CD8-positive, alpha-beta memory T cell (primary cell): ENCODE measurements around the gene AKAP6. TPM values are rescaled to one million over a fixed set of nuclear protein-coding genes. Genes with fewer than 3 reads are reported as not detected.
"Not testable (repeated sequence)": the region's sequence is repeated elsewhere in the genome, so short reads cannot be mapped to it uniquely, and the experiment has no call there.

ENCODE experiments used
- CTCF ChIA-PET: fragments of 350-600 bp; sonication (Branson Sonifier 250); formaldehyde crosslinking; loops from one replicate; lab custom pipeline; 2021; ENCODE audit warnings: antibody characterized with exemption; lab: Charles Lee
- POLR2A ChIA-PET: fragments of 350-600 bp; sonication (Branson Sonifier 250); formaldehyde crosslinking; loops from one replicate; lab custom pipeline; 2021; ENCODE audit warnings: antibody characterized with exemption; lab: Charles Lee
- DNase-seq, 5 donors: peaks; one replicate each; pipeline versions ENCODE4 v3.0.0 to v3.0.0-alpha.2; 2020 to 2022; ENCODE audit warnings: mixed read lengths in 1 of 5
- H3K27ac ChIP-seq: one replicate; pipeline ENCODE4 v1.7.0; 2013; ENCODE audit warnings: low read depth, mild to moderate bottlenecking, low read length, moderate library complexity
- H3K27me3 ChIP-seq: 2 replicates; pipeline ENCODE4 v1.7.0; 2013; ENCODE audit warnings: low read length, mild to moderate bottlenecking; ENCODE audit not compliant: insufficient read depth, poor library complexity, severe bottlenecking
- H3K36me3 ChIP-seq: 2 replicates; pipeline ENCODE4 v1.7.0; 2013; ENCODE audit warnings: mild to moderate bottlenecking, low read length, moderate library complexity; ENCODE audit not compliant: insufficient read depth
- H3K4me1 ChIP-seq: 2 replicates; pipeline ENCODE4 v1.7.0; 2013; ENCODE audit warnings: mild to moderate bottlenecking, low read length, moderate library complexity; ENCODE audit not compliant: insufficient read depth
- H3K4me3 ChIP-seq: 2 replicates; pipeline ENCODE4 v1.7.0; 2013; ENCODE audit warnings: mild to moderate bottlenecking, low read length
- H3K9me3 ChIP-seq: 2 replicates; pipeline ENCODE4 v1.7.0; 2013; ENCODE audit warnings: mild to moderate bottlenecking, low read length
- H3K27ac Mint-ChIP-seq, 8 donors: one replicate each; pipeline ENCODE4 v1.8.0; 2020 to 2021; ENCODE audit warnings: mixed read lengths in 8 of 8, mild to moderate bottlenecking in 6 of 8, inconsistent platforms in 3 of 8, moderate library complexity in 3 of 8
- H3K27me3 Mint-ChIP-seq, 2 donors: one replicate each; pipeline ENCODE4 v1.8.0; 2020 to 2021; ENCODE audit warnings: mixed read lengths in 2 of 2, mild to moderate bottlenecking in 1 of 2, moderate library complexity in 1 of 2
- H3K36me3 Mint-ChIP-seq, 3 donors: one replicate each; pipeline ENCODE4 v1.8.0; 2020 to 2021; ENCODE audit warnings: mixed read lengths in 3 of 3, inconsistent platforms in 1 of 3, mild to moderate bottlenecking in 1 of 3
- H3K4me1 Mint-ChIP-seq, 3 donors: one replicate each; pipeline ENCODE4 v1.8.0; 2020 to 2021; ENCODE audit warnings: mixed read lengths in 3 of 3, inconsistent platforms in 1 of 3, mild to moderate bottlenecking in 1 of 3
- H3K4me3 Mint-ChIP-seq, 7 donors: one replicate each; pipeline ENCODE4 v1.8.0; 2020 to 2021; ENCODE audit warnings: mixed read lengths in 7 of 7, mild to moderate bottlenecking in 6 of 7, moderate library complexity in 4 of 7, inconsistent platforms in 2 of 7
- H3K9me3 Mint-ChIP-seq, 5 donors: one replicate each; pipeline ENCODE4 v1.8.0; 2020 to 2022; ENCODE audit warnings: mixed read lengths in 5 of 5, mild to moderate bottlenecking in 3 of 5, moderate library complexity in 2 of 5, inconsistent platforms in 1 of 5
- polyA plus RNA-seq: library from polyadenylated mRNA; unstranded; fragments of 300-500 nt; fragmentation: Illumina TruSeq; gene quantifications from one replicate; pipeline ENCODE4 v1.2.3, GENCODE V29; 2021
- total RNA-seq, 2 experiments: library from RNA; stranded (reverse); gene quantifications; one replicate each; pipeline ENCODE4 v1.2.3, GENCODE V29; 2021

AKAP6 gene
- total and polyA plus RNA-seq, 3 experiments from 2014 or later, result 0.49 to 1.5 (median 1.4) TPM

DNA sequence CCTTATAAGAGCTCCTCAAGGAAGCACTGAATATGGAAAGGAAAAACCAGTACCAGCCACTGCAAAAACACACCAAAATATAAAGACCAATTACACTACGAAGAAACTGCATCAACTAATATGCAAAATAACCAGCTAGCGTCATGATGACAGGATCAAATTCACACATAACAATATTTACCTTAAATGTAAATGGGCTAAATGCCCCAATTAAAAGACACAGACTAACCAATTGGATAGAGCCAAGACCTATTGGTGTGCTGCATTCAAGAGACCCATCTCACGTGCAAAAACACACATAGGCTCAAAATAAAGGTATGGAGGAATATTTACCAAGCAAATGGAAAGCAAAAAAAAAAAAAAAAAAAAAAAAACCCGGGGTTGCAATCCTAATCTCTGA lies 133.5 kb downstream of the AKAP6 start:
- H3K27me3 ChIP-seq, H3K27me3 Mint-ChIP-seq, DNase-seq, H3K4me1 ChIP-seq, H3K9me3 ChIP-seq, H3K4me3 ChIP-seq, H3K4me3 Mint-ChIP-seq, H3K4me1 Mint-ChIP-seq, CTCF ChIA-PET, POLR2A ChIA-PET, H3K27ac Mint-ChIP-seq, H3K27ac ChIP-seq, H3K36me3 ChIP-seq, H3K36me3 Mint-ChIP-seq: not testable (repeated sequence)
- peaks cover 18 to 26% (median 19%) of the 10 kb centered on the region in 5 donors for H3K9me3 Mint-ChIP-seq

DNA sequence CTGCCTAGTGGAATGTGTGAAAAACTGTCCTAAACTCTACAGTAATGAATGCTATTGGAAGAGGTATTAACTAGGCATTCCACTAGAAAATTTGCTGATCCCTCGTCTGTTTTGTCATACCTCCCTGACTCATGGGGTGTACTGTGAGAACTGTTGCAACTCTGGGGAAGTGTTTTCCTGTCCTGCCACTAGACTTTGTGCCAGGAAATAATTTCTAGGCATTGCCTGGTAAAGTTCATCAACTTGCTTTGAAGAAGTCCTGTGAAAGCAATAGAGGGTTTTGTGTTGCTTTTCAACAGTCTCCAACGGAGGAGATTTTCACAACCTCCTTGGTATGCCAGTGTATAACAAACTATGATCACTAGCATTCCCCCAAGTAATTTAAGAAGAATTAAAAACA lies 139.9 kb downstream of the AKAP6 start:
- H3K9me3 ChIP-seq, result no peaks in the 10 kb centered on the region
- H3K27me3 ChIP-seq, result no peaks in the 10 kb centered on the region
- no peak overlapping the region for H3K27ac ChIP-seq
- H3K9me3 Mint-ChIP-seq, result peaks cover 0 to 7% (median 5%) of the 10 kb centered on the region in 5 donors
- no peaks in the 10 kb centered on the region for H3K4me1 ChIP-seq
- POLR2A ChIA-PET, result no interaction called here
- no peaks in the 10 kb centered on the region for H3K27me3 Mint-ChIP-seq
- CTCF ChIA-PET, result no interaction called here
- no peak for DNase-seq
- no peak overlapping the region for H3K27ac Mint-ChIP-seq
- H3K4me3 Mint-ChIP-seq, result no peak overlapping the region
- H3K36me3 ChIP-seq, result no peaks in the 10 kb centered on the region
- H3K4me1 Mint-ChIP-seq, result no peaks in the 10 kb centered on the region
- H3K36me3 Mint-ChIP-seq, result no peaks in the 10 kb centered on the region
- H3K4me3 ChIP-seq, result no peak overlapping the region

DNA sequence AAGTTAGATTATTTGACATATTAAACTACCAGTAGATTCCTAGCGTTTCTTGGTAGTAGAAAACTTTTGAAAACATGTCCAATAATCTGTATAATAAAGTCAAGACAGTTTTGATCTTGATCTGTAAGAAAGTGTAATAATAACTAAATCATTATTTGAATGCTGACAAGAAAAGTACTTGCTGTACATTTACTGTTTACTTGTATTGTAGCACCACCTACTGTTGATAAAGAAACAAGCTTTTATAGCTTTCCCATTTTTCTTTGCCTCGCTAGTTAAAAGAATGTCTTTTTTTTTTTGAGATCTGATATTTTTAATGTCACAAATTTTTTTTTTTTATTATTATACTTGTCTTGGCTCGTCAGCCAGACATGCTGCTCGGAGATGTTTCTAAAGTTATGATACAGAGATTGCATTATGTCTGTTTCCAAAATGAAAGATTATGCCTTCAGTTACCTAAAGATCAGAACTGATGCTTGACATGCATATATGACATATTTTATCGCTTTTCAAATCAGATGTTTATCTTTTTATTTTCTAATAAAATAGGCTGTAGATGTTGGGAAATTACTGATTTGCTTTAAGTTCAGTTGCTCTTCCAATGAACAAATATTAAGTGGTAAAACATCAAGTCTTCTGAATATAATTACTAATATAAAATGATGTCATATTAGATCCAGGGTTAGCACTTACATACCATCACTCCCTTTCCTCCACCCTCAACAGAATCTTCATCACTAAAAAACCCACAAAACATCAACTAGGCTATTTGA lies 140.5 kb downstream of the AKAP6 start:
- Mint-ChIP-seq H3K27me3 (no peaks in the 10 kb centered on the region), H3K36me3 (no peaks in the 10 kb centered on the region), H3K9me3 (peaks cover 0 to 5% (median 4%) of the 10 kb centered on the region in 5 donors), H3K4me1 (no peaks in the 10 kb centered on the region), H3K4me3 (no peak overlapping the region), H3K27ac (no peak overlapping the region)
- Histone ChIP-seq H3K27ac (no peak overlapping the region), H3K4me3 (no peak overlapping the region), H3K27me3 (no peaks in the 10 kb centered on the region), H3K4me1 (no peaks in the 10 kb centered on the region), H3K9me3 (no peaks in the 10 kb centered on the region), H3K36me3 (no peaks in the 10 kb centered on the region)
- DNase-seq, result no peak
- CTCF ChIA-PET, result no interaction called here
- POLR2A ChIA-PET, result no interaction called here

- no peaks in the 10 kb centered on the region for H3K9me3 ChIP-seq
- no peaks in the 10 kb centered on the region for H3K36me3 Mint-ChIP-seq
- H3K27ac ChIP-seq, result no peak overlapping the region
- H3K36me3 ChIP-seq, result no peaks in the 10 kb centered on the region
- no peak overlapping the region for H3K27ac Mint-ChIP-seq
- no peaks in the 10 kb centered on the region for H3K27me3 Mint-ChIP-seq
- no peaks in the 10 kb centered on the region for H3K27me3 ChIP-seq
- no peak overlapping the region for H3K4me3 Mint-ChIP-seq
- ChIA-PET CTCF (interaction anchor here (0.7 kb wide), 1 partner anchor 1894 kb away, joined by 3 read pairs; no protein-coding TSS in a partner anchor), POLR2A (no interaction called here)
- peaks cover 0 to 2% (median 0%) of the 10 kb centered on the region in 5 donors for H3K9me3 Mint-ChIP-seq
- no peaks in the 10 kb centered on the region for H3K4me1 ChIP-seq
- H3K4me3 ChIP-seq, result no peak overlapping the region
- H3K4me1 Mint-ChIP-seq, result no peaks in the 10 kb centered on the region
- DNase-seq, result no peak
These were observed 141.1 kb downstream of the AKAP6 start for GRCh38 chr14:32470161-32470715.

DNA sequence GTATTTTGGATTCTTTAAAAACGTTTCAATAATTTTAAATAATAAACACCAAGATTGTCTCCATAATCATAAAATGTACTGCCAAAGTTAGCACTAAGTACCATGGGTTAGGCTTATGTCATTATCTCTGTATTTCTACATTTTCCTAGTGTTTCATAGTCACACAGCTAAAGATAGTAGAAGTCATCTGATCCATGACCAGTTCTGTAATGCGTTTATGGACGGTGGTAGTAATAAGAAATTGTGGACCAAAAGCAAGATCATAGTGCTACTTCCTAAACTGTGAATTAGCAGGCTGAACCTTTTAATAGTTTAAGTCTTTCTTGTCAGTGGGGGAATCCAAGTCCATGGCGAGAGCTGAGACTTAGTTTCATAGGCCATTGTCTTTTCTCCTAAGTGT lies 142.1 kb downstream of the AKAP6 start:
- H3K4me1 Mint-ChIP-seq, result no peaks in the 10 kb centered on the region
- H3K36me3 ChIP-seq, result no peaks in the 10 kb centered on the region

GRCh38 chr14:32472076-32472475 lies 143.0 kb downstream of the AKAP6 start:
- POLR2A ChIA-PET, result no interaction called here
- CTCF ChIA-PET, result no interaction called here

More for the DNA sequence above, 142.1 kb downstream of the AKAP6 start:
- Mint-ChIP-seq H3K27ac (no peak overlapping the region), H3K9me3 (peaks cover 0 to 2% (median 0%) of the 10 kb centered on the region in 5 donors), H3K4me3 (no peak overlapping the region), H3K27me3 (no peaks in the 10 kb centered on the region), H3K36me3 (no peaks in the 10 kb centered on the region)
- Histone ChIP-seq H3K4me1 (no peaks in the 10 kb centered on the region), H3K9me3 (no peaks in the 10 kb centered on the region), H3K27me3 (no peaks in the 10 kb centered on the region), H3K4me3 (no peak overlapping the region), H3K27ac (no peak overlapping the region)
- no peak for DNase-seq
- ChIA-PET CTCF (no interaction called here), POLR2A (no interaction called here)

GRCh38 chr14:32472512-32473463 lies 143.7 kb downstream of the AKAP6 start:
- no peaks in the 10 kb centered on the region for H3K36me3 Mint-ChIP-seq
- ChIA-PET POLR2A (no interaction called here), CTCF (no interaction called here)
- no peak overlapping the region for H3K27ac ChIP-seq
- H3K27me3 ChIP-seq, result no peaks in the 10 kb centered on the region
- no peak for DNase-seq
- no peak overlapping the region for H3K4me3 ChIP-seq
- no peak overlapping the region for H3K27ac Mint-ChIP-seq
- no peaks in the 10 kb centered on the region for H3K4me1 ChIP-seq
- H3K27me3 Mint-ChIP-seq, result no peaks in the 10 kb centered on the region
- no peak overlapping the region for H3K4me3 Mint-ChIP-seq
- H3K4me1 Mint-ChIP-seq, result no peaks in the 10 kb centered on the region
- no peaks in the 10 kb centered on the region for H3K36me3 ChIP-seq
- no peaks in the 10 kb centered on the region for H3K9me3 Mint-ChIP-seq
- H3K9me3 ChIP-seq, result no peaks in the 10 kb centered on the region

More at GRCh38 chr14:32472076-32472475, 143.0 kb downstream of the AKAP6 start:
- no peak for DNase-seq
- no peaks in the 10 kb centered on the region for H3K4me1 ChIP-seq
- H3K9me3 ChIP-seq, result no peaks in the 10 kb centered on the region
- no peaks in the 10 kb centered on the region for H3K9me3 Mint-ChIP-seq
- no peak overlapping the region for H3K27ac Mint-ChIP-seq
- no peak overlapping the region for H3K27ac ChIP-seq
- no peaks in the 10 kb centered on the region for H3K36me3 Mint-ChIP-seq
- H3K4me1 Mint-ChIP-seq, result no peaks in the 10 kb centered on the region
- H3K27me3 ChIP-seq, result no peaks in the 10 kb centered on the region
- no peak overlapping the region for H3K4me3 Mint-ChIP-seq
- no peak overlapping the region for H3K4me3 ChIP-seq
- no peaks in the 10 kb centered on the region for H3K36me3 ChIP-seq
- H3K27me3 Mint-ChIP-seq, result no peaks in the 10 kb centered on the region

DNA sequence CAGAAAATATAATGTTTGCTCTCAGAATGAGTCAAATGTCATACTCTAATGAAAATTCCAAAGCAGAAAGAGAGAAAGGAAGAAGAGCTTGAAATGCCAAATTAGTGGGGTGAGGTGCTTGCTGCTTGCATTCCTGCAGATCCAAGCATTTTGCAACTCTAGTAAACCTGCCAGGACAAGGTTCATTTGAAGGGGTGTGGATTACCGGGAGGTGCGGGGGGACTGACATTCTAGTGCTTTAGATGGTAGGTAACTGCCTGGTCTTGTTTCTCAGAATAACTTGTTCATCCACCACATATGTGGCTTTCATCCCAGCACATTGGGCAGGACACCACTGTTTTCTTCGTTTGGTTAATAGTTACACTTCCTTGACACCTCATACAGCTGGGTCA lies 144.4 kb downstream of the AKAP6 start:
- Mint-ChIP-seq H3K36me3 (no peaks in the 10 kb centered on the region), H3K4me1 (no peaks in the 10 kb centered on the region), H3K27ac (no peak overlapping the region), H3K9me3 (no peaks in the 10 kb centered on the region), H3K4me3 (no peak overlapping the region), H3K27me3 (peaks cover 0 to 2% of the 10 kb centered on the region in 2 donors)
- CTCF ChIA-PET, result no interaction called here
- Histone ChIP-seq H3K9me3 (no peaks in the 10 kb centered on the region), H3K4me3 (no peak overlapping the region), H3K27ac (no peak overlapping the region), H3K4me1 (no peaks in the 10 kb centered on the region), H3K36me3 (no peaks in the 10 kb centered on the region), H3K27me3 (no peaks in the 10 kb centered on the region)
- POLR2A ChIA-PET, result no interaction called here
- no peak for DNase-seq
